GM18861 (cell line): ENCODE measurements around the gene EN2.

ENCODE experiments used
- ATAC-seq: cut with Tn5 transposase; IDR thresholded peaks from one replicate; pipeline ENCODE4 v1.9.1; 2021; ENCODE audit not compliant: unreplicated experiment

EN2 gene

GRCh38 chr7:155484483-155485399 lies 26.8 kb downstream of the EN2 start:
- ATAC-seq = no peak

DNA sequence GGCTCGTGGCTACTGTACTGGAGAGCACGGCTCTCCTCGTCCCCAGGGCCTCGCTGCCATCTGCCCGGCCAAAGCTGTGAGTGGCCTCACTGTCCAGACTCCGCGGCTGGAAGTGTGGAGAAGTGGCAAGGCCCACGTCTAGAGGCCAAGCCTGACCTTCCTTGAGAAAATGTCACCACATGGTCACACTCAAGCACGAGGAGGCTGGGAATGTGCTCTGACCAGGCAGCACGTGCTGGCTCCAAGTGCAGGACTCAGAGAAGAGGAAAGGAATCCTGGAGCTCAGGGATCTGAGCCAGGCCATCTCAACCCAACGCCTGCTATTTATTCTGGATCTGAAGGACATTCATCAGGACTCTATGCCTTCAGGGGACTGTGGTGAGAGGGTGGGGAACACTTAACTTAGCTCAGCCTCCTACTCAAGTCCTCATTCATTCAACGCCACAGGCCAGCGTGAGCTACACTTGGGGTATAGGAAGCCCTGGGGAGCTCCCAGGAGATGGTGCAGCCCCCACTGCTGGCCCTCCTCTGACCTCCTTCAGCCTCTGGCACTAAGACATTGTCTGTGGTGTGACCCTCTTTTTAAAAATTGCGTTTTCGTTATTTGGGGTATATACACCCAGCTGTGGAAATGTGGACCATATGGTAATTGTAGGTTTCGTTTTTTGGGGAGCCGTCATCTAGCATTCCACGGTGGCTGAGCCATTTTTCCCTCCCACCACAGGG lies 29.0 kb downstream of the EN2 start:
- ATAC-seq = no peak

DNA sequence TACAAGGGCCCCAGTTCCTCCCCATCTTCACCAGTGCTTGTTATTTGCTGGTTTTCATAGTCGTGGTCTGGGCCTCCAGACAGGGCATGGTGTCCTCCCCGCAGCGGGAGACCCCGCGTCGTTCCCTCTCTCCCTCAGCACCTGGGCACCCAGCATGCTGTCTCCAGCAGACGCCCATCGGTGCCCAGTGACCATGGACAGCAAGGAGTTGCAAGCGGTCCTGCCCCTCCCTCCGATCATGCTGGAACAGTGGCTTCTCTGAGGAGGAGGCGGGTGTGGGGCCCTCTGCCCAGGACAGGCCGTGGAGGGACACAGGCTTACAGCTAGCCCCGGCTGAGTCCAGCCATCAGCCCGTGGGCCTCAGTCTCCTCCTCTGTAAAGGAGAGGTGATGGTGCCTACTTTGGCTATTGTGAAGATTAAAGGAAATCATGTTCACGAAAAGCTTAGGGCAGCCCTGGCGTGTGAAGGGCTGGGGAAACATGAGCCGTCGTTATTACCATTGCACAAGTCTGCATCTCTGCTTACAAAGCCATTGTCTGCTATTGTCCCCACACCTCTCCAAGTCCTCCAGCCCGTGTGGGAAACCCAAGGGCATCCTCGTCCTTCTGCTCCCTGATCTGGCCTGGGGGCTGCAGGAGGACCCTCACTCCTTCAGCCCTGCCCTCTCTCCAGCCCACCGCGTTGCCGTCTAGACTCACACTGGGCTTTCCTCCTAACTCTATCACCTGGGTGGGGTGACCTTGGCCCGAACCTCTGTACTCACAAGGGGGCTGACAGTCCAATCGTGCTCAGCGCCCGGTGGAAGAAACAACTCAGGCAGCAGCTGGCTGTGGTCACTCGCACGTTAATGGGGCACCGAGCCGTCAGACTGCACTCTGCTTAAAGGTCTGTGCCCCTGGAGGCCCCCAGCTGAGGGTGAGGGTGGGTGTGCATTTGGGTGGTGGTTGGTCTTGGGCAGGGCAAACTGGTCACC lies 29.9 kb downstream of the EN2 start:
- no peak for ATAC-seq

DNA sequence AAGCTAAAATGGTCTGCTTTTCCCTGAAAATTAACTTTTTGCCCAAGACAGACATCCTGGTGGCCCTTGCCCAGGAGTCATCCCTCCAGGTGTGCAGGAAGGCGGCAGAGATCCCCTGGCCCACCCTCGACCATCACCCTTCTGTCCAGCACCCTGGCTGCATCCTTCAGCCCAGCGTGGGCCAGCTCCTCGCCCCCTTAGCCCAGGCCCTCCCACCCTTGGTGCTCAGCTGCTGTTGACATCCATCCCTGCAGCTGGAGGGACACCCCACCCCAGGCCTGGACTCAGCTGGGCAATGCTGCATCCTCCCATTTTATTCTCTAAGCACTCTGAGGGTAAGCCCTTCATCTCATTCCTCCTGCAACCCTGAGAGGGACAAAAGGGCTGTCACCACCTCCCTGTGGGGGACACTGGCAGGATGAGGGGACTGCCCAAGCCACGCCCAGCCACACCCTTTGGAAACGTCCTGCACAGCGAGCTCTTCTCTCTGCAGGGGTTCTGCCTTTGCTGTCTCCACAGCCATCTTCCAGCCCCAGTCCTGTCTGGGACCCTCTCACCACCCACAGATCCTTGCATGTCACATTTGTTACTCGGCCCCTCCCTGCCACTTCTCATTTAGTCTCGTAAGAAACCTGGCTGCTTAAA lies 30.7 kb downstream of the EN2 start:
- ATAC-seq = no peak

DNA sequence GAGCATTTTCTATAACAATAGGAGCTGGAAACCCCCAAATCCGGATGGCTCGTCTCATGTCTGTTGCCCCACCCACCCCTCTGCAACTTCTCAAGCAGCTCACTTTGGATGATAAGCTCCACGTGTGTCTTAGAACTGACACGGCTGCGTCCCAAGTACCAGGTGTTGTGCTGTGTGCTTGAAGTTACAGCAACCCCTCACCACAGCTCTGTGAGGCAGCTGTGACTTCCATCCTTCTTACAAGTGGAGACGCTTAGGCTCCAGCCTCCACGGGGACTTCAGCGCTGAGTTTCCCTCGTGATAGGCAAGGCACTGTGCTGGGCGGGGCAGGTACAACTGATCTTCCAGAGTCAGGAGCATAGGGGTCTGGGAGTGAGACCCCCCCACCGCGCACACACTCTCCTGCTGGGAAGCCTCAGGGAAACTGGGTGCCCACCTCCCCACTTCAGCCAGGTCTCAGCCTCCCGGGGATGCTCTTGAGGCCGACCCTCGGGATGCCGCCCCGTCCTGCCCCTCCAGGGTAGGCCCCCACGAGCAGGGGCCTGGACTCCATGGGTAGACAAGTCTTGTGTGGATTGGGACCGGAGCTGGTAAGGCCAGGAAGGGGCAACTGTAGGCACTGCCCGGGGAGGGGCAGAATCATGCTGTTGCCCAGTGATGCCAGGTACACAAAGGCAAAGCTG lies 31.4 kb downstream of the EN2 start:
- ATAC-seq = no peak

DNA sequence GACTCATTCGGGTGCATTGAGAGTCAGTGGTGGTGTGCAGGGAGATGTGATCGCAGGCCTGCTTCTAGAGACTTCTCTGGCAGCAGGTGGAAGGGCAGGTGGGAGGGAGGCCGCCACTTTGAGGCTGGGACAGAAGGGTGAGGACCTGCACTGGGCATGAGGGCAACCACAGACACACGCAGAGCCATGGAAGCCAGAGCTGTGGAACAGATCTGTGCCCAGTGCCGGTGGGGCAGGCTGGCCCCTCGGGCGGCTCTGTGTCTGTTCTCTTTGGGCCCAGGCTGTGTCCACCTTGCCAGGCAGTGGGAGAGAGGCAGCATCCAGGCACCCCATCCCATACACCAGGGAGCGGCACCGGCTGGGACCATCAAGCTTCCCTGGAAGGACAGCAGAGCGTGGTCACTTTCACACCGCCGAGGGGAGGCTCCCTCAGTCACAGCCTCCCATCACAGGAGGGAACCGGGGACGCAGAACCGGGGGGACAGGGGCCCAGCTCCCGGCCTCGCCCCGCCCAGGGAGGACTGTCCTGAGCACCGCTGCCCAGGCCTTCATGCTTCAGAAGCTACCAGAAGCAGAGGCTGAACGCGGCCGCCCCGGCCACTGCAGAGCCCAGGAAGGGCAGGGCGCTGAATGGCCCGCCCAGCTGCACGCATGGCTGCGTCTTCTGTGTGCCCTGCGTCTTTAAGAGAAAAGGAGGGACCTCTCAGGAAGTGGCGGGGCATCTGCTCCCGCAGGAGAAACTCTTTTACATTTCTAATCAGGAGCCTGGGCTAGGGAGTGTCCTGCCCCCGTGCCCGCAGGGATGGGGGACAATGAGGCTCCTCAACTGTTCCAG lies 32.1 kb downstream of the EN2 start:
- peak; percentile 18 for ATAC-seq

- ATAC-seq = peak; percentile 84
These were observed 33.0 kb downstream of the EN2 start for GRCh38 chr7:155490697-155491628.

DNA sequence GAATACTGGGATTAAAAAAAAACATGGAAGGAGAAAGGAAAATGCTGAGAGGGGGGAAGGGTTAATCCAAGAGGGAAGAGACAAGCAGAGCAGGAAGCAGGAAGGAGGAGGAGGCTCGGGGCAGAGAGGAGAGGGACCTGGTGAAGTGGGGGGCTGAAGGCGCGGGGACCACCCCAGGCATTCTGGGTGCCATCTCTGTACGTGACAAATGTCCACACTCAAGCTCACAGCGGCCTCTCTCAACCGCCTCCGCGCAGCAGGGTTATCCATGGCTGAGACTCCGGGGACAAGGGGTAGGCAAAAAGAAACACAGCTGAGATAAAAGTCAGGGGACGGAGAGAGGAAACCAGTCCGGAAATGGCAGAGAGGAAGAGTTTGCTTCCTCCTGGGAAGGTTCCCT lies 33.9 kb downstream of the EN2 start:
- no peak for ATAC-seq

DNA sequence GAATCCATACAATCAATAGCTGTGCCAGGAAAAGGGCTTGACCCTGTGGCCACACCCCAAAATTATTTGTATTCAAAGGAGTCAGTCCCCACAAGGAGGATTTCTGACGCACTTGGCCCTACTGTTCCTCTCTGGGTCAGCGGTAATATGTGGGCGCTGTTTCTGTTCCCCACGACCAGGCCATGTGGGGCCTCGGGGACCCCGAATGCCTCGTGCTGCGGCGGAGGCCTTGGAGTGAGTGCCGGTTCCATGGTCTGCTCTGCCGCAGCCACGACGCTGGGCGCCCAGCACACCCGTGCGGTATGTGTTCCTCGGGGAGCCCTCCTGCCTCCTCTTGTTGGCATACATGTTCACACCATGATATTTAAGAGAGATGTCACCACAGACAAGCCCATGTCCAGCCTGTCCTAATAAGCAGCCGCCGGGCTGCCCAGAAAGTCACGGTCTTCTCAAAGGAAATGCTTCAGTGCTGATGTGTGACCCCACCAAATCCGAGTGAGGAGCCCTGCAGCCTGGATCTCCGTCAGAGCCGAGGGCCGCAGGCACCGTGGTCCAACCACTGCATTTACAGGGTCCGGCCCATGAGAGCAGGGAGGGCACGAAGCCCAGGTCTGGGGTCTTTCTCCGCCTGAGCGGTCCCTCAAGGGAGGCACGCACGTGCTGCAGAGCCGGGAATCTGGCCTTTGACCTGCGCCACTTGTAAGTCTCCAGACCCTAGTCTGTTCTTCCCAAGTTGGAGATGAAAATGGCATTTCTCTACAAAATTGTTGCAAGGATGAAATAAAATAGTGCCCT lies 36.0 kb downstream of the EN2 start:
- no peak for ATAC-seq

GRCh38 chr7:155494551-155494950 lies 36.6 kb downstream of the EN2 start:
- ATAC-seq = no peak

GRCh38 chr7:155495440-155496248 lies 37.7 kb downstream of the EN2 start:
- ATAC-seq = no peak

DNA sequence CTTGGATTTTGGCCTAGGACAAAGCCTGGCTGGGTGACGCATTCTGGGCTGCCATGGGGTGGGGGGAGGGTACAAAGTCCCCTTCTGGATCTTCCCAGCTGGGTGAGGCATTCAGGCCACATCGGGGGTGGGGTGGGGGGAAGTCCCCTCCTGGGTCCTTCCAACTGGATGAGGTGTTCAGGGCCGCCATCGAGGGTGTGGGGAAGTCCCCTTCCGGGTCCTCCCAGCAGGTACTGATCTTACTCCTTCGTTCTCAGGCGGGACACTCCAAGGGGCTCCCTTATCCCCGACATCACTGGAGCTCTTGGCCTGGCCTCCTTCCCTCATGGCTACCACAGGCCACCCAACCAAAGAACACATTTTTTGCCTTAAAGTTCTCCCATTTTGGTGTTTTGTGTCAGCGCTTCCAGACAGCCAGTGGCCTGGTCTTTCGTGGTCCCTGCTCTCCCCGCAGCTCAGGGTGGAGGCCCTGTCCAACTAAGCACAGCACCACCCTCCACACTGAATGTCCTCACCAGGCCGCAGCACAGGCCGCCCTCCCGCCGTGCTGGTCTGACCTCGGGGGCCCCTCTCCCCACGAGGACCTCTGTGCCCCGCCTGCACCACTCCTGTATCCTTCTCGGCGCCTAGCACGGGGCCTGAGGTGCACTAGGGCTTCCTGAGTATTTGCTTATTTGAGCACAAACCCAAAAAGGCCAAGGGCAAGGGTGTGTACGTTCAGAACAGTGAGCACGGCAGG lies 38.5 kb downstream of the EN2 start:
- no peak for ATAC-seq

- no peak for ATAC-seq
These were observed 39.4 kb downstream of the EN2 start for GRCh38 chr7:155497149-155497901.

DNA sequence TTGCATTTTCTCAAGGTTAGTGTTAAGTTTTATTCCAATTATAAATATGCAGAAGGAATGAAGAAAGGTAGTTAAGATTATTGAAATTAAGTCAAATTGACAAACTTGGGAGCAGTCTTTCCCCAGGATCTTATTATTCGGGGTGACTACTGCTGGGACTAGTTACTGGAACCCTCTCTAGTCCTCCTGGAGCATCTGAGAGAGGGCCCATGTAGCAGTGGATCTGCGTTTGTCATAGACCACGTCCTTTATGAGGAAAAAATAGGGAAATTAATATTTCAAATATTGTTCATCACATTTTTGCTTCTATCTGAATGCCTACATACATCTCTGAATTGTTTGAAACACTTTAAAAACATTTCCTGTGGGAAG lies 47.5 kb downstream of the EN2 start:
- no peak for ATAC-seq

GRCh38 chr7:155506854-155507337 lies 49.0 kb downstream of the EN2 start:
- no peak for ATAC-seq
